ENCODE measurements around the gene LIPT2. TPM values are rescaled to one million over a fixed set of nuclear protein-coding genes. Genes with fewer than 3 reads are reported as not detected.

Gene LIPT2
- total RNA-seq, 1 experiment from 2014 or later = 14.4 TPM

GRCh38 chr11:74474316-74474715 is 19.2 kb downstream of the LIPT2 start:
- Mint-ChIP-seq H3K4me3 (ENCODE audit: unreplicated experiment) (no peak overlapping the region), H3K27me3 (ENCODE audit: insufficient read depth, unreplicated experiment) (no peaks in the 10 kb centered on the region), H3K9me3 (ENCODE audit: unreplicated experiment) (no peaks in the 10 kb centered on the region), H3K4me1 (ENCODE audit: low read depth, unreplicated experiment) (no peaks in the 10 kb centered on the region), H3K27ac (ENCODE audit: unreplicated experiment) (no peak overlapping the region), H3K36me3 (ENCODE audit: insufficient read depth, unreplicated experiment) (no peaks in the 10 kb centered on the region)
- intact Hi-C loops (cut with micrococcal nuclease; ENCODE audit: unreplicated experiment) = no loop called here
- TF ChIP-seq CTCF (IDR thresholded peaks at IDR 0.05; ENCODE audit: insufficient read depth in 1 of 2, low read depth in 1 of 2, low read length in 1 of 2, severe bottlenecking in 1 of 2, unreplicated experiment in 1 of 2) = no peak
- Histone ChIP-seq H3K9me3 (no peaks in the 10 kb centered on the region), H3K4me1 (no peaks in the 10 kb centered on the region), H3K36me3 (ENCODE audit: control insufficient read depth, insufficient read depth, low read length) (no peaks in the 10 kb centered on the region), H3K27me3 (replicated peaks; ENCODE audit: control insufficient read depth, insufficient read depth, low read length) (no peaks in the 10 kb centered on the region), H3K4me3 (ENCODE audit: low read depth, low read length) (no peak overlapping the region)
- CTCF ChIA-PET = no interaction called here
- BruUV-seq (replicated peaks) = no TSS peak
- no peak for DNase-seq
- POLR2A ChIA-PET = interaction anchor here (1.7 kb wide), 1 partner anchor 19 kb away, joined by 8 read pairs; the partner anchor contains the start of gene LIPT2

- H3K36me3 ChIP-seq (ENCODE audit: control insufficient read depth, insufficient read depth, low read length) = no peaks in the 10 kb centered on the region
- ChIA-PET CTCF (no interaction called here), POLR2A (interaction anchor here (1.7 kb wide), 1 partner anchor 19 kb away, joined by 8 read pairs; the partner anchor contains the start of gene LIPT2)
- BruUV-seq (replicated peaks) = no TSS peak
- no peak overlapping the region for H3K4me3 ChIP-seq (ENCODE audit: low read depth, low read length)
- H3K4me1 ChIP-seq = no peaks in the 10 kb centered on the region
- no peak for TF ChIP-seq CTCF (IDR thresholded peaks at IDR 0.05; ENCODE audit: insufficient read depth in 1 of 2, low read depth in 1 of 2, low read length in 1 of 2, severe bottlenecking in 1 of 2, unreplicated experiment in 1 of 2)
- no peaks in the 10 kb centered on the region for H3K27me3 ChIP-seq (replicated peaks; ENCODE audit: control insufficient read depth, insufficient read depth, low read length)
- no peaks in the 10 kb centered on the region for H3K36me3 Mint-ChIP-seq (ENCODE audit: insufficient read depth, unreplicated experiment)
- no peak overlapping the region for H3K27ac Mint-ChIP-seq (ENCODE audit: unreplicated experiment)
- H3K9me3 ChIP-seq = no peaks in the 10 kb centered on the region
- H3K9me3 Mint-ChIP-seq (ENCODE audit: unreplicated experiment) = no peaks in the 10 kb centered on the region
- no peak overlapping the region for H3K4me3 Mint-ChIP-seq (ENCODE audit: unreplicated experiment)
- H3K27me3 Mint-ChIP-seq (ENCODE audit: insufficient read depth, unreplicated experiment) = no peaks in the 10 kb centered on the region
- intact Hi-C loops (cut with micrococcal nuclease; ENCODE audit: unreplicated experiment) = no loop called here
- no peak for DNase-seq
- H3K4me1 Mint-ChIP-seq (ENCODE audit: low read depth, unreplicated experiment) = peaks cover 3% of the 10 kb centered on the region
These were observed 19.9 kb downstream of the LIPT2 start for GRCh38 chr11:74473382-74474173.

- Mint-ChIP-seq H3K27me3 (ENCODE audit: insufficient read depth, unreplicated experiment) (no peaks in the 10 kb centered on the region), H3K9me3 (ENCODE audit: unreplicated experiment) (no peaks in the 10 kb centered on the region), H3K36me3 (ENCODE audit: insufficient read depth, unreplicated experiment) (no peaks in the 10 kb centered on the region), H3K27ac (ENCODE audit: unreplicated experiment) (no peak overlapping the region), H3K4me3 (ENCODE audit: unreplicated experiment) (no peak overlapping the region), H3K4me1 (ENCODE audit: low read depth, unreplicated experiment) (peaks cover 12% of the 10 kb centered on the region)
- POLR2A ChIA-PET = no interaction called here
- Histone ChIP-seq H3K4me3 (ENCODE audit: low read depth, low read length) (no peak overlapping the region), H3K27me3 (replicated peaks; ENCODE audit: control insufficient read depth, insufficient read depth, low read length) (no peaks in the 10 kb centered on the region), H3K9me3 (no peaks in the 10 kb centered on the region), H3K36me3 (ENCODE audit: control insufficient read depth, insufficient read depth, low read length) (no peaks in the 10 kb centered on the region), H3K4me1 (peaks cover 7% of the 10 kb centered on the region)
- TF ChIP-seq CTCF (IDR thresholded peaks at IDR 0.05; ENCODE audit: insufficient read depth in 1 of 2, low read depth in 1 of 2, low read length in 1 of 2, severe bottlenecking in 1 of 2, unreplicated experiment in 1 of 2) = no peak
- no peak for DNase-seq
- BruUV-seq (replicated peaks) = no TSS peak
- intact Hi-C loops (cut with micrococcal nuclease; ENCODE audit: unreplicated experiment) = no loop called here
- CTCF ChIA-PET = no interaction called here
These were observed 21.7 kb downstream of the LIPT2 start for GRCh38 chr11:74471668-74472429.
